Measurements from ENCODE around the gene ACLY. TPM values are rescaled to one million over a fixed set of nuclear protein-coding genes. Genes with fewer than 3 reads are reported as not detected.

The ACLY gene
- total RNA-seq, 2 experiments from 2014 or later = 102 to 222 TPM

DNA sequence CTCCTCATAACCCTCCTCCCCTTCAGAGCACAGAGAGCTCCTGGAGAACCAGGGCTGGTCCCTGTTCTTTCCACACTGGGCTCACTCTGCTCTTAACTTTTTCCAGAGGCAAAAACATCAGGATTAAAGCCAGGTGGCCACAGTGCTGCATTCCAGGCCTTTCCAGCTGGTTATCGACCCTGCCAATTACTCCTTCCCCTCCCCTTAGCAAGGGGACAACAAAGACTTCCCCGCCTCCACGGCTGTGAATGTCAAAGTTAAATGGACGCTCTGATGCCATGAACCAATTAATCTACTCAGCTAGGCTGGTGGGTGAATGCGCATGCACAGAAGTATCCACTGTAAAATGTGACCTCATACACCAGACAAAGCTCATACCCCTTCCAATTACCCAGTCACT lies 23.1 kb downstream of the ACLY start:
- ChIA-PET POLR2A (no interaction called here), CTCF (ENCODE audit: unreplicated experiment) (no interaction called here)
- no peaks in the 10 kb centered on the region for H4K20me1 ChIP-seq (ENCODE audit: insufficient read depth, low read length)
- no peaks in the 10 kb centered on the region for H3K9me2 ChIP-seq (ENCODE audit: insufficient read depth, low read length)
- no peak for DNase-seq (ENCODE audit: low spot score)
- no peak overlapping the region for H2AFZ ChIP-seq (ENCODE audit: low read length)
- H3K9me3 ChIP-seq (ENCODE audit: low read length) = no peaks in the 10 kb centered on the region
- TF ChIP-seq EZH2phosphoT487 (IDR thresholded peaks at IDR 0.05; ENCODE audit: borderline replicate concordance, low read depth, low read length) = no peak
- TF ChIP-seq, protein P1, sequence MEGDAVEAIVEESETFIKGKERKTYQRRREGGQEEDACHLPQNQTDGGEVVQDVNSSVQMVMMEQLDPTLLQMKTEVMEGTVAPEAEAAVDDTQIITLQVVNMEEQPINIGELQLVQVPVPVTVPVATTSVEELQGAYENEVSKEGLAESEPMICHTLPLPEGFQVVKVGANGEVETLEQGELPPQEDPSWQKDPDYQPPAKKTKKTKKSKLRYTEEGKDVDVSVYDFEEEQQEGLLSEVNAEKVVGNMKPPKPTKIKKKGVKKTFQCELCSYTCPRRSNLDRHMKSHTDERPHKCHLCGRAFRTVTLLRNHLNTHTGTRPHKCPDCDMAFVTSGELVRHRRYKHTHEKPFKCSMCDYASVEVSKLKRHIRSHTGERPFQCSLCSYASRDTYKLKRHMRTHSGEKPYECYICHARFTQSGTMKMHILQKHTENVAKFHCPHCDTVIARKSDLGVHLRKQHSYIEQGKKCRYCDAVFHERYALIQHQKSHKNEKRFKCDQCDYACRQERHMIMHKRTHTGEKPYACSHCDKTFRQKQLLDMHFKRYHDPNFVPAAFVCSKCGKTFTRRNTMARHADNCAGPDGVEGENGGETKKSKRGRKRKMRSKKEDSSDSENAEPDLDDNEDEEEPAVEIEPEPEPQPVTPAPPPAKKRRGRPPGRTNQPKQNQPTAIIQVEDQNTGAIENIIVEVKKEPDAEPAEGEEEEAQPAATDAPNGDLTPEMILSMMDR (conservative IDR thresholded peaks at IDR 0.05; ENCODE audit: low read length) = no peak
- H3K36me3 ChIP-seq (ENCODE audit: insufficient read depth, low read length) = peaks cover 97% of the 10 kb centered on the region
- no peaks in the 10 kb centered on the region for H3K79me2 ChIP-seq (ENCODE audit: insufficient read depth, low read depth, low read length)
- H3K4me1 ChIP-seq (ENCODE audit: insufficient read depth, low read length, poor library complexity, severe bottlenecking) = no peaks in the 10 kb centered on the region
- H3K4me2 ChIP-seq (ENCODE audit: low read length) = no peak overlapping the region
- H3K4me3 ChIP-seq (ENCODE audit: low read depth, low read length, poor library complexity, severe bottlenecking) = no peak overlapping the region
- no TSS peak for BruUV-seq (replicated peaks)
- H3K27ac ChIP-seq (ENCODE audit: low read depth, low read length, poor library complexity, severe bottlenecking) = no peak overlapping the region
- intact Hi-C loops (cut with micrococcal nuclease; ENCODE audit: unreplicated experiment) = no loop called here

DNA sequence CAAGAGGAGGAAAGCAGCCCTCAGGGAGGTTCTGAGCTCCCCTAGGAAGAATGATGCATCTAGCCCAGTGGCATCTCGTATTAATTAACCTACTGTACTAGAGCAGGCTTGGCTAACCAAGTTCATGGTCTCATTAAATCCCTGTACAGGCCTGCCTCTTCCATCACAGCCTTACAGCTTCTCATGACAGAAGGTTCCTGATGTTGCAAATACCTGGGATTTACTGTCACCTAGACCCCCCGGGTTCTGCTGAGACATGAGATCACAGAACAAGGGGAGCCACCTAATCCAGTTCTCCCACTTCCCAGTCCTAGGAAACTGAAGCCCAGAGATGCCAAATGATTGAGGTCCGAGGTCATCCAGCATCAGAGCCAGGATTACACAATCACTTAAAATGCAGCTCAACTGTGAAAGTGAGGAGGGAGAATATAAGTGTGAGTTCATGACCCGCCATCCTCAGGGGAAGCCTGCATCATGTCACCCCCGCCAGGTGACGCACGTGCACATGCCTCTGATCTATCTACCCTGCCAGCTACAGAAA lies 23.9 kb downstream of the ACLY start:
- H2AFZ ChIP-seq (ENCODE audit: low read length) = no peak overlapping the region
- H3K9me3 ChIP-seq (ENCODE audit: low read length) = no peaks in the 10 kb centered on the region
- peaks cover 95% of the 10 kb centered on the region for H3K36me3 ChIP-seq (ENCODE audit: insufficient read depth, low read length)
- TSS peak; percentile 46 for BruUV-seq (replicated peaks)
- no peaks in the 10 kb centered on the region for H4K20me1 ChIP-seq (ENCODE audit: insufficient read depth, low read length)
- POLR2A ChIA-PET = interaction anchor here (0.7 kb wide), 1 partner anchor 27 kb away, joined by 3 read pairs; no protein-coding TSS in a partner anchor
- H3K79me2 ChIP-seq (ENCODE audit: insufficient read depth, low read depth, low read length) = no peaks in the 10 kb centered on the region
- TF ChIP-seq, protein P1 (conservative IDR thresholded peaks at IDR 0.05; ENCODE audit: low read length) = no peak
- TF ChIP-seq EZH2phosphoT487 (IDR thresholded peaks at IDR 0.05; ENCODE audit: borderline replicate concordance, low read depth, low read length) = no peak
- no peaks in the 10 kb centered on the region for H3K4me1 ChIP-seq (ENCODE audit: insufficient read depth, low read length, poor library complexity, severe bottlenecking)
- H3K27ac ChIP-seq (ENCODE audit: low read depth, low read length, poor library complexity, severe bottlenecking) = no peak overlapping the region
- H3K4me3 ChIP-seq (ENCODE audit: low read depth, low read length, poor library complexity, severe bottlenecking) = no peak overlapping the region
- no peak for DNase-seq (ENCODE audit: low spot score)
- CTCF ChIA-PET (ENCODE audit: unreplicated experiment) = no interaction called here
- intact Hi-C loops (cut with micrococcal nuclease; ENCODE audit: unreplicated experiment) = no loop called here
- no peaks in the 10 kb centered on the region for H3K9me2 ChIP-seq (ENCODE audit: insufficient read depth, low read length)
- no peak overlapping the region for H3K4me2 ChIP-seq (ENCODE audit: low read length)

DNA sequence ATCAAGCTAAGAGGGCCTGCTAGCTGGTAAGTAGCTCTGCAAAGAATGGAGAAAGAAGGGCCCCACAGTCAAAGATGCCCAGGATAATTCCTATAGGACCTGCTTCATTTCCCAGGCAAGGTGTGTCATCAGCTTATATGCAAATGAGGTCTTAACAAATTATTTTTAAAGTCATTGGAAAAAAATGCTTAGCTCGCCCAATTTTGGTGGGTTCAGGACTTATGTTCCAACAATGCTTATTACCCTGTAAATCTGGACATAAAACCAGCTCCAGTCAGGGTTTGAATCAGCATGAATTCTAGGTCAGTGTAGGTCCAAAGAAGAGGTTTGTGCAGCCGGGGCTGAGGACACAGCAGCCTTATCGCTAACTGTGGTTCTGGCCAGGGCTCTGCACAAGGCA lies 25.4 kb downstream of the ACLY start:
- Histone ChIP-seq H3K4me1 (ENCODE audit: insufficient read depth, low read length, poor library complexity, severe bottlenecking) (no peaks in the 10 kb centered on the region), H3K4me2 (ENCODE audit: low read length) (no peak overlapping the region), H4K20me1 (ENCODE audit: insufficient read depth, low read length) (no peaks in the 10 kb centered on the region), H3K4me3 (ENCODE audit: low read depth, low read length, poor library complexity, severe bottlenecking) (no peak overlapping the region), H2AFZ (ENCODE audit: low read length) (no peak overlapping the region), H3K36me3 (ENCODE audit: insufficient read depth, low read length) (peaks cover 97% of the 10 kb centered on the region), H3K9me2 (ENCODE audit: insufficient read depth, low read length) (no peaks in the 10 kb centered on the region), H3K79me2 (ENCODE audit: insufficient read depth, low read depth, low read length) (no peaks in the 10 kb centered on the region), H3K9me3 (ENCODE audit: low read length) (no peaks in the 10 kb centered on the region), H3K27ac (ENCODE audit: low read depth, low read length, poor library complexity, severe bottlenecking) (no peak overlapping the region)
- TF ChIP-seq, protein P1 (conservative IDR thresholded peaks at IDR 0.05; ENCODE audit: low read length) = no peak
- TF ChIP-seq EZH2phosphoT487 (IDR thresholded peaks at IDR 0.05; ENCODE audit: borderline replicate concordance, low read depth, low read length) = no peak
- intact Hi-C loops (cut with micrococcal nuclease; ENCODE audit: unreplicated experiment) = no loop called here
- POLR2A ChIA-PET = no interaction called here
- CTCF ChIA-PET (ENCODE audit: unreplicated experiment) = interaction anchor here (0.6 kb wide), 1 partner anchor 698 kb away, joined by 4 read pairs; no protein-coding TSS in a partner anchor
- DNase-seq (ENCODE audit: low spot score) = no peak
- TSS peak; percentile 21 for BruUV-seq (replicated peaks)
